ENCODE measurements around the gene TTBK1. TPM values are rescaled to one million over a fixed set of nuclear protein-coding genes. Genes with fewer than 3 reads are reported as not detected.
A peak's percentile ranks its signal among the peaks of the same experiment; 100 is the strongest.

Gene TTBK1
- total and polyA plus RNA-seq, 10 of the 15 experiments (the other 5 are each of a cell fraction or from before 2014, with no cell fraction given): 0.05 to 0.27 TPM; not detected in 8

- no peak overlapping the region for H3K9ac ChIP-seq (ENCODE audit: control insufficient read depth, insufficient read depth, low read length)
- BruUV-seq (replicated peaks): no TSS peak
- ChIA-PET CTCF (interaction anchor here (0.7 to 1.8 kb wide), 4 partner anchors 25 to 96 kb away, joined by 3 to 7 read pairs (median 4); partner anchors contain the start of gene CRIP3), RAD21 (ENCODE audit: unreplicated experiment) (interaction anchor here (2.1 kb wide), 1 partner anchor 235 kb away, joined by 9 read pairs; no protein-coding TSS in a partner anchor), SMC1A (ENCODE audit: uncharacterized antibody, unreplicated experiment) (interaction anchor here (1.4 to 3.2 kb wide), 4 partner anchors 37 to 84 kb away, joined by 3 to 11 read pairs (median 6); partner anchors contain the start of gene CRIP3), POLR2A (interaction anchor here (1.3 to 1.5 kb wide), 2 partner anchors 47 to 98 kb away, joined by 3 to 5 read pairs; partner anchors contain the start of gene ZNF318)
- H3K27me3 ChIP-seq (replicated peaks in 1 of 2; ENCODE audit: control insufficient read depth in 2 of 2, insufficient read depth in 2 of 2, low read length in 1 of 2): no peaks in the 10 kb centered on the region; a peak in 1 of 4 replicates
- WGBS (ENCODE audit: insufficient coverage, insufficient replicate concordance, low lambda C conversion rate, missing lambda C conversion rate): 8% methylated on average over 8 of the region's 8 CpGs
- H3K36me3 ChIP-seq (ENCODE audit: control insufficient read depth in 2 of 2, insufficient read depth in 2 of 2, low read length in 1 of 2): no peaks in the 10 kb centered on the region
- FAIRE-seq (peak; percentile 89), ATAC-seq (peak; percentile 51), DNase-seq (ENCODE audit: low read depth, low spot score) (peak; percentile 47)
- no peak overlapping the region for H3K4me3 ChIP-seq
- H2AFZ ChIP-seq (ENCODE audit: control insufficient read depth, low read depth, low read length): peak overlapping the region; percentile 43
- intact Hi-C loops (cut with micrococcal nuclease; ENCODE audit: unreplicated experiment): no loop called here
- H3K79me2 ChIP-seq (ENCODE audit: control insufficient read depth, insufficient read depth, low read length): no peaks in the 10 kb centered on the region
- H3K27ac ChIP-seq (ENCODE audit: control insufficient read depth, insufficient read depth): no peak overlapping the region
- H3K4me1 ChIP-seq (ENCODE audit: control insufficient read depth, insufficient read depth, low read length): peaks cover 24% of the 10 kb centered on the region
- in situ Hi-C loops (cut with MboI): no loop called here
- H3K9me3 ChIP-seq (replicated peaks; ENCODE audit: control insufficient read depth, insufficient read depth, low read length): no peaks in the 10 kb centered on the region
- no peaks in the 10 kb centered on the region for H4K20me1 ChIP-seq (ENCODE audit: control insufficient read depth, insufficient read depth)
- peak overlapping the region; percentile 35 for H3K4me2 ChIP-seq (ENCODE audit: control insufficient read depth, insufficient read depth)
- TF ChIP-seq POU2F2 (IDR thresholded peaks at IDR 0.05; ENCODE audit: borderline replicate concordance, low read depth, low read length) (peak; percentile 62; the same call in 1 of the 3 replicates), SMARCA5 (IDR thresholded peaks at IDR 0.05) (0 out of 2 replicates have a peak, but pooled peaks have one; percentile 36), ZNF687 (IDR thresholded peaks at IDR 0.05) (peak; percentile 44; the same call in 1 of the 2 replicates), HCFC1 (IDR thresholded peaks at IDR 0.05; ENCODE audit: low read length) (no peak), IKZF2 (IDR thresholded peaks at IDR 0.05) (peak; percentile 40 to 50; a peak in 3 of 4 replicates), MEF2B (IDR thresholded peaks at IDR 0.05; ENCODE audit: partially characterized antibody, poor library complexity, severe bottlenecking) (peak; percentile 84), BHLHE40 (IDR thresholded peaks at IDR 0.05; ENCODE audit: borderline replicate concordance in 1 of 2, low read depth in 2 of 2, low read length in 1 of 2) (peak; percentile 95 to 96), RELB (IDR thresholded peaks at IDR 0.05; ENCODE audit: low read depth) (peak; percentile 9; the same call in 1 of the 2 replicates), SUPT20H (IDR thresholded peaks at IDR 0.05; ENCODE audit: borderline replicate concordance, control insufficient read depth, low read depth, low read length) (no peak), NFIC (IDR thresholded peaks at IDR 0.05; ENCODE audit: low read depth, low read length) (no peak), HSF1 (IDR thresholded peaks at IDR 0.05; ENCODE audit: low read depth, low read length) (no peak), TCF3 (IDR thresholded peaks at IDR 0.05; ENCODE audit: borderline replicate concordance, insufficient read depth, low read depth, low read length) (no peak), PAX5 (IDR thresholded peaks at IDR 0.05; ENCODE audit: borderline replicate concordance, low read depth, low read length) (peak; percentile 55; the same call in 1 of the 2 replicates)
Measured at GRCh38 chr6:43271103-43271815, 28.0 kb downstream of the TTBK1 start.

Measured in GM12878 (cell line).